Esophagus squamous epithelium (tissue), 5 donors: ENCODE measurements around the gene CALHM3. TPM values are rescaled to one million over a fixed set of nuclear protein-coding genes. Genes with fewer than 3 reads are reported as not detected.
A peak's percentile ranks its signal among the peaks of the same experiment; 100 is the strongest.

ENCODE experiments used
- DNase-seq: peaks from one replicate; lab custom pipeline; 2025; lab: John Stamatoyannopoulos, UW
- H3K27ac ChIP-seq, 4 donors: fragments of 200-600 bp; sonication (generic); one replicate each; pipeline ENCODE4 v1.5.1; 2016 to 2019; ENCODE audit warnings: mild to moderate bottlenecking in 1 of 4
- H3K27me3 ChIP-seq, 4 donors: fragments of 200-600 bp; sonication (generic); 1 replicate in 3 of 4; 2 replicates in 1 of 4; pipeline versions ENCODE4 v1.5.1 to v1.6.0; 2017 to 2021; ENCODE audit warnings: antibody characterized with exemption in 1 of 4
- H3K36me3 ChIP-seq, 3 donors: fragments of 200-600 bp; sonication (generic); one replicate each; pipeline ENCODE4 v1.5.1; 2016 to 2019
- H3K4me1 ChIP-seq, 3 donors: fragments of 200-600 bp; sonication (generic); one replicate each; pipeline ENCODE4 v1.5.1; 2017 to 2019
- H3K4me3 ChIP-seq, 4 donors: fragments of 200-600 bp; sonication (generic); 1 replicate in 3 of 4; 2 replicates in 1 of 4; pipeline ENCODE4 v1.5.1; 2016 to 2019; ENCODE audit warnings: mild to moderate bottlenecking in 2 of 4, moderate library complexity in 1 of 4
- H3K9me3 ChIP-seq, 3 donors: fragments of 200-600 bp; sonication (generic); one replicate each; pipeline ENCODE4 v1.5.1; 2016 to 2019
- CTCF ChIP-seq, 6 experiments: fragments of 450-650 bp in 4 of 6; fragments of 200-600 bp in 2 of 6; sonication (generic) in 2 of 6; IDR thresholded peaks; one replicate each; pipeline ENCODE4 v1.5.1; 2016 to 2019; ENCODE audit warnings: antibody characterized with exemption in 6 of 6, mild to moderate bottlenecking in 4 of 6, moderate library complexity in 4 of 6
- POLR2A ChIP-seq, 4 donors: fragments of 450-650 bp; IDR thresholded peaks; one replicate each; pipeline ENCODE4 v1.6.1; 2017; ENCODE audit warnings: antibody characterized with exemption in 4 of 4, mild to moderate bottlenecking in 4 of 4, moderate library complexity in 3 of 4
- whole genome bisulfite sequencing, 2 donors: methylation state at CpG; one replicate each; pipeline ENCODE4 v1.1.5; 2018; 5-methylcytosine and 5-hydroxymethylcytosine counted together
- intact Hi-C: fragments of 100-400 bp; cut with DNase I; formaldehyde crosslinking; loops from one replicate; pipeline ENCODE4 v1.15.0; 2022
- total RNA-seq, 4 donors: library from RNA; depleted of rRNA; stranded (reverse); fragments of >200 nt; gene quantifications; one replicate each; pipeline ENCODE4 v1.1.0, GENCODE V29; 2016
- donor health status: DM: yes; HTN: yes; CAD: no.

The CALHM3 gene
- total RNA-seq, 4 donors from 2014 or later, result not detected

GRCh38 chr10:103512591-103513379, 33.7 kb upstream of the CALHM3 start:
- no peak overlapping the region for H3K4me3 ChIP-seq
- intact Hi-C loops, result no loop called here
- no peaks in the 10 kb centered on the region for H3K9me3 ChIP-seq
- peaks cover 0 to 5% (median 0%) of the 10 kb centered on the region in 4 donors for H3K27me3 ChIP-seq
- peak overlapping the region in 2 of 4 donors; percentile 3 to 34 for H3K27ac ChIP-seq
- no peaks in the 10 kb centered on the region for H3K36me3 ChIP-seq
- H3K4me1 ChIP-seq, result peaks cover 0 to 12% (median 0%) of the 10 kb centered on the region in 3 donors
- TF ChIP-seq CTCF (IDR thresholded peaks at IDR 0.05) (no peak), POLR2A (IDR thresholded peaks at IDR 0.05) (no peak)
- 76 to 83% methylated on average over 11 to 12 of the region's 13 CpGs for WGBS, 2 donors
- no peak for DNase-seq

GRCh38 chr10:103512166-103512565, 33.1 kb upstream of the CALHM3 start:
- no peak for DNase-seq
- intact Hi-C loops, result no loop called here
- Histone ChIP-seq H3K27me3 (peaks cover 0 to 9% (median 0%) of the 10 kb centered on the region in 4 donors), H3K4me1 (peaks cover 0 to 12% (median 0%) of the 10 kb centered on the region in 3 donors), H3K9me3 (no peaks in the 10 kb centered on the region), H3K27ac (no peak overlapping the region), H3K36me3 (no peaks in the 10 kb centered on the region), H3K4me3 (no peak overlapping the region)
- TF ChIP-seq CTCF (IDR thresholded peaks at IDR 0.05), result no peak
- TF ChIP-seq POLR2A (IDR thresholded peaks at IDR 0.05), result no peak

DNA sequence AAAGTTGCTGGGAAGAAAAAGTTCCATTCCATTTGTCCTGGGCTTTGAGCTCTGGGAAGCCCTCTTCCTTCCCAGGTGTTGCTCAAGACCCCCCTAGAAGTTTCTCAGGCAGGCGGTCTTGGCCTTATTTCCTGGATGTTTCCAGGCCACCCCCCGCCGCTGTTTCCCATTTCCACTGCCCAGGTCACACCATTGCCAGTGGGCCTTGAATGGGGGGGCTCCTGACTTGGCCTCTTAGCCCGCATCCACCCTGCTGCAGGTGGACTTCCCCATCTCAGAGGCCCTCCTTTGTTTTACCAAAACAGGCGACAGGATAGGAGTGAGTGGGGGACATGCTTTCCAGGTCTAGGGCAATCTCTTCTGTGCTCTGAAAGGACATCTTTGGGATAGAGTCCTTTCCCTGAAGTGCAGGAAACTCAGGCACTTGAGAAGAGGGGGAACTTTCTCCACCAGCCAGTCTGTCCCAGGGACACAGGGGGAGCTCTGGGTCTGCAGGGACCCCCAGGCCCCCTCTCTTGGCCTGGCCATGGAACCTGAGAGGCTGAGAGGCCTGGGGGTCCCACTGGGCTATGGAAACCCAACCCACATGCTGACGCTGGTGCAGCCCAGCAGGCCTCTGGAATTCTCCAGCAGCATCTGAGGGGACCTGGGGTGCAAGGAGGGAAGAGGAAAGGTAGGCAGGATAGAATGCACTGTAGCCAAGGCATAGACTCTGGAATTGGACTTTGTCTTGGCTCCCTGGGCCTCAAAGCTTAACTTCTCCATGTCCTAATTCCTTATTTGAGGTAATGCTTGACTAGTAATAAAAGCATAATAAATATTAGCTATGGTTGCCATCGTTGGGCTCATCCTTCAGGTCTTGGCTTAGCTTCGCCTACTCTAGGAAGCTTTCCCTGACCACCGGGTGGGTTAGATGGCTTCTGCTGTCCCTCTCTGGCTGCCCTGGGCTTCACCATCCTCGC, 32.0 kb upstream of the CALHM3 start:
- intact Hi-C loops, result no loop called here
- whole genome bisulfite sequencing, 2 donors, result 83 to 92% methylated on average over 7 to 9 of the region's 10 CpGs
- no peak for DNase-seq

DNA sequence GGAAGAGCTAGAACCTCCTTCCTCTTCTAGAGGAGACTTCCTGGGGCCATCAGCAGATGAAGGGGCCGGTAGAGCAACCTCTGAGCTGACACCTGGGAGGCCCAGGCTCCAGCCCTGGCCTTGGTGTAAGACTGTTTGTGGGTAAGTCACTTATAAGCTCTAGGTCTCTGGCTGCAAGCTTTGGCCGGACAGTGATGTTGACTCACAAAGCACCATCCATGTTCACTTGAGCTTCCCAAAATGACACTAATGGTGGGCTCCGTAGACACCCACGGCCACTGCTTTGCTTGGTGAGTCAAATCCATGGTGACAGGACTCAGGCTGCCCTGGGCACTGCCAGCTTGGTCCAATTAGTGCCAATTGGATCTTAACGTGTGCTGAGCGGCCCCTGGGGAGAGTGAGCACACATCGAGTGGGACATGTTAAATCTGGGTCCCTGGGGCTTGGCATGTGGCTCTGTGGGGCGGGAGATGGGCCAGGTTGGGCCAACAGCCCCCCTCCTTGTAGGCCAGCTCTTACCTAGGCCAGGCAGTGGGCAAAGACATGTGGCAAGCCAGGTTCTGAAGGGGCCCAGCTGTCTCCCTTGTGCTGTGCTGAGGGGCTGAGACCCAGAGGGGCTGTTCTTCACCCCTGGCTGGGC, 31.1 kb upstream of the CALHM3 start:
- H3K27ac ChIP-seq, result no peak overlapping the region
- intact Hi-C loops, result no loop called here
- H3K27me3 ChIP-seq, result peaks cover 0 to 21% (median 0%) of the 10 kb centered on the region in 4 donors
- no peaks in the 10 kb centered on the region for H3K36me3 ChIP-seq
- H3K4me1 ChIP-seq, result peaks cover 0 to 8% (median 0%) of the 10 kb centered on the region in 3 donors
- no peak for DNase-seq
- no peaks in the 10 kb centered on the region for H3K9me3 ChIP-seq
- no peak overlapping the region for H3K4me3 ChIP-seq
- WGBS, 2 donors, result 92% methylated on average over 2 of the region's 8 CpGs; no CpG with 5 or more reads in 1 of the 2 donors
- TF ChIP-seq POLR2A (IDR thresholded peaks at IDR 0.05), result no peak
- TF ChIP-seq CTCF (IDR thresholded peaks at IDR 0.05), result no peak

More for the DNA sequence above, 32.0 kb upstream of the CALHM3 start:
- Histone ChIP-seq H3K4me1 (peaks cover 0 to 12% (median 0%) of the 10 kb centered on the region in 3 donors), H3K4me3 (no peak overlapping the region), H3K36me3 (no peaks in the 10 kb centered on the region), H3K9me3 (no peaks in the 10 kb centered on the region), H3K27me3 (peaks cover 0 to 17% (median 0%) of the 10 kb centered on the region in 4 donors), H3K27ac (no peak overlapping the region)
- TF ChIP-seq POLR2A (IDR thresholded peaks at IDR 0.05) (no peak), CTCF (IDR thresholded peaks at IDR 0.05) (no peak)
